IMR-90 (cell line): ENCODE results near the gene ZNF280A. TPM values are rescaled to one million over a fixed set of nuclear protein-coding genes. Genes with fewer than 3 reads are reported as not detected.
"Not testable (repeated sequence)": the region's sequence is repeated elsewhere in the genome, so short reads cannot be mapped to it uniquely, and the experiment has no call there.

Experiments
- ATAC-seq: fragments of 200-7000 bp; cut with Tn5 transposase; 2 replicates; pipeline ENCODE4 v1.9.1; 2020; ENCODE audit warnings: low read depth, mild to moderate bottlenecking, moderate library complexity
- BruUV-seq: library from RNA; stranded (reverse); fragments of 400-500 nt; replicated peaks from 2 replicates; lab custom pipeline; 2021; lab: Mats Ljungman, UMichigan
- CTCF ChIA-PET: fragments of 300-600 bp; formaldehyde crosslinking; extraction: SDS; loops from one replicate; lab custom pipeline; 2021; ENCODE audit warnings: antibody characterized with exemption; lab: Yijun Ruan, JAX
- POLR2A ChIA-PET: fragments of 300-600 bp; sonication (Branson Sonifier 250); formaldehyde crosslinking; loops from one replicate; lab custom pipeline; 2022; ENCODE audit warnings: antibody characterized with exemption; ENCODE audit not compliant: unreplicated experiment; lab: Charles Lee
- DNase-seq: peaks from one replicate; pipeline ENCODE4 v3.0.0; 2013
- H2AFZ ChIP-seq: replicated peaks from 2 replicates; pipeline ENCODE3; 2013; ENCODE audit warnings: low read length, mild to moderate bottlenecking; ENCODE audit not compliant: poor library complexity
- H2AK5ac ChIP-seq: 2 replicates; pipeline ENCODE4 v1.6.1; 2013; ENCODE audit warnings: low read depth, low read length, inconsistent platforms
- H2AK9ac ChIP-seq: replicated peaks from 2 replicates; pipeline ENCODE3; 2013; ENCODE audit warnings: mild to moderate bottlenecking, low read depth, low read length, moderate library complexity; ENCODE audit not compliant: poor library complexity
- H2BK120ac ChIP-seq: 2 replicates; pipeline ENCODE4 v1.6.1; 2013; ENCODE audit warnings: low read depth, low read length, inconsistent platforms
- H2BK15ac ChIP-seq: 3 replicates; pipeline ENCODE4 v1.6.1; 2013; ENCODE audit warnings: low read depth, low read length, inconsistent platforms
- H2BK20ac ChIP-seq: 2 replicates; pipeline ENCODE4 v1.6.1; 2013; ENCODE audit warnings: low read depth, mild to moderate bottlenecking, inconsistent platforms, low read length, moderate library complexity
- H2BK5ac ChIP-seq: 2 replicates; pipeline ENCODE4 v1.6.1; 2013; ENCODE audit warnings: mild to moderate bottlenecking, low read depth, low read length, inconsistent platforms; ENCODE audit not compliant: poor library complexity, severe bottlenecking
- H3K14ac ChIP-seq: replicated peaks from 2 replicates; pipeline ENCODE4 v1.6.1; 2013; ENCODE audit warnings: low read depth, low read length, inconsistent platforms
- H3K18ac ChIP-seq: 2 replicates; pipeline ENCODE4 v1.6.1; 2013; ENCODE audit warnings: low read depth, low read length, control low read depth
- H3K23ac ChIP-seq: 2 replicates; pipeline ENCODE4 v1.6.1; 2013; ENCODE audit warnings: low read depth, low read length, inconsistent platforms
- H3K27ac ChIP-seq: 2 replicates; pipeline ENCODE4 v1.5.1; 2013; ENCODE audit warnings: mild to moderate bottlenecking, control low read depth, low read length; ENCODE audit not compliant: insufficient read depth
- H3K27me3 ChIP-seq: 2 replicates; pipeline ENCODE4 v1.6.1; 2013; ENCODE audit warnings: low read length; ENCODE audit not compliant: control insufficient read depth, insufficient read depth
- H3K36me3 ChIP-seq: 2 replicates; pipeline ENCODE4 v1.6.1; 2013; ENCODE audit warnings: low read length, mixed read lengths; ENCODE audit not compliant: control insufficient read depth, insufficient read depth
- H3K4ac ChIP-seq: 2 replicates; pipeline ENCODE4 v1.6.1; 2013; ENCODE audit warnings: low read depth, low read length, inconsistent platforms
- H3K4me1 ChIP-seq: 2 replicates; pipeline ENCODE4 v1.6.1; 2013; ENCODE audit warnings: low read length, mixed read lengths; ENCODE audit not compliant: control insufficient read depth, insufficient read depth
- H3K4me2 ChIP-seq: 2 replicates; pipeline ENCODE4 v1.6.1; 2013; ENCODE audit warnings: low read depth, mild to moderate bottlenecking, control low read depth, low read length, moderate library complexity
- H3K4me3 ChIP-seq: 2 replicates; pipeline ENCODE4 v1.5.1; 2013; ENCODE audit warnings: low read depth, mild to moderate bottlenecking, control low read depth, low read length, moderate library complexity; ENCODE audit not compliant: insufficient read depth
- H3K56ac ChIP-seq: 2 replicates; pipeline ENCODE4 v1.6.1; 2013; ENCODE audit warnings: low read length, inconsistent platforms; ENCODE audit not compliant: insufficient read depth; ENCODE audit errors: extremely low read depth
- H3K79me1 ChIP-seq, 2 experiments: 2 replicates each; pipeline ENCODE4 v1.6.1; 2013; ENCODE audit warnings: low read length in 2 of 2, inconsistent platforms in 1 of 2, low read depth in 1 of 2
- H3K9ac ChIP-seq: 2 replicates; pipeline ENCODE4 v1.6.1; 2013; ENCODE audit warnings: low read depth, low read length, control low read depth
- H3K9me1 ChIP-seq: 2 replicates; pipeline ENCODE4 v1.6.1; 2013; ENCODE audit warnings: low read length, inconsistent platforms; ENCODE audit not compliant: insufficient read depth
- H3K9me3 ChIP-seq: 2 replicates; pipeline ENCODE4 v1.6.1; 2013; ENCODE audit warnings: low read length; ENCODE audit not compliant: control insufficient read depth, insufficient read depth
- H4K20me1 ChIP-seq: 2 replicates; pipeline ENCODE4 v1.6.1; 2013; ENCODE audit warnings: low read length, inconsistent platforms; ENCODE audit not compliant: insufficient read depth
- H4K5ac ChIP-seq: 2 replicates; pipeline ENCODE4 v1.6.1; 2013; ENCODE audit warnings: mild to moderate bottlenecking, low read depth, low read length, control low read depth
- H4K8ac ChIP-seq, 2 experiments: 2 replicates each; pipeline ENCODE4 v1.6.1; 2013; ENCODE audit warnings: low read depth in 2 of 2, low read length in 2 of 2, control low read depth in 1 of 2, inconsistent platforms in 1 of 2
- H4K91ac ChIP-seq: 2 replicates; pipeline ENCODE4 v1.6.1; 2013; ENCODE audit warnings: low read depth, low read length, inconsistent platforms; ENCODE audit not compliant: insufficient read depth
- MAFK ChIP-seq: IDR thresholded peaks from 2 replicates; pipeline ENCODE4 v1.6.1; 2012; ENCODE audit warnings: low read depth, low read length, improper control_type of control experiment
- MXI1 ChIP-seq: IDR thresholded peaks from 2 replicates; pipeline ENCODE4 v1.6.1; 2012; ENCODE audit warnings: low read depth, mild to moderate bottlenecking, low read length, moderate library complexity, borderline replicate concordance
- POLR2A ChIP-seq: IDR thresholded peaks from 2 replicates; pipeline ENCODE4 v1.6.1; 2012; ENCODE audit warnings: mild to moderate bottlenecking, low read depth, low read length
- RAD21 ChIP-seq: IDR thresholded peaks from 2 replicates; pipeline ENCODE4 v1.6.1; 2012; ENCODE audit warnings: low read length, improper control_type of control experiment
- WGBS, 2 experiments: methylation state at CpG; one replicate each; pipeline versions ENCODE4 v1.1.5 to v1.1.7; 2013; ENCODE audit warnings: missing lambda C conversion rate in 2 of 2; ENCODE audit not compliant: insufficient read length in 1 of 2; ENCODE audit errors: extremely low coverage in 2 of 2; 5-methylcytosine and 5-hydroxymethylcytosine counted together
- dilution Hi-C: fragments of 300-500 bp; cut with HindIII; formaldehyde crosslinking; loops from one replicate; pipeline ENCODE4 v1.14.3; 2018; ENCODE audit warnings: low sequenced_read_pairs; ENCODE audit not compliant: unreplicated experiment
- in situ Hi-C: fragments of 300-500 bp; cut with MboI; formaldehyde crosslinking; loops from 3 replicates; pipeline ENCODE4 v1.14.3; 2019; ENCODE audit warnings: low sequenced_read_pairs, inconsistent platforms, mixed read lengths
- intact Hi-C: fragments of 100-400 bp; cut with micrococcal nuclease; formaldehyde crosslinking; loops from 2 replicates; pipeline ENCODE4 v1.10.0; 2022
- polyA plus RNA-seq, 3 experiments: library from polyadenylated mRNA; depleted of rRNA; stranded (reverse); fragments of >200 nt; gene quantifications; 2 replicates each; pipeline ENCODE4 v1.2.3, GENCODE V29; 2012; ENCODE audit warnings: low replicate concordance in 1 of 3
- total RNA-seq: library from RNA; depleted of rRNA; stranded (reverse); fragments of >200 nt; gene quantifications from 2 replicates; pipeline ENCODE4 v1.2.3, GENCODE V29; 2012
- TF ChIP-seq, protein P1 (sequence below): conservative IDR thresholded peaks from 2 replicates; pipeline ENCODE4 v1.5.1; 2012; ENCODE audit warnings: mild to moderate bottlenecking, low read depth, low read length, improper control_type of control experiment

ZNF280A gene
- total and polyA plus RNA-seq, 2 of the 4 experiments (the other 2 are of a cell fraction): not detected

DNA sequence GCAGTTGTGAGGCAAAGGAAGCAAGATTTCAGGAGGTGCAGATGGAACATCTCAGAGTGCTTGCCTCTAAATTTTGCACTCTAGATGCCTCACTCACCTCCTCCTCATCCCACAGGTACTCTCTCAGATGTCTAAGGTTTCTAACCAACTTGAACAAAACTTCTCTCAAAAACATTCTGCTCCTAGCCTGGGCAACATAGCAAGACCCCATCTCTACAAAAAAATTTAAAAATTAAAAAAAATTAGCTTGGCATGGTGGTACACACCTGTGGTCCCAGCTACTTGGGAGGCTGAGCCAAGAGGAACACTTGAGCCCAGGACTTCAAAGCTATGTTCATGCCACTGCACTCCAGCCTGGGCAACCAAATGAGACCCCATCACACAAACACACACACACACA, 4.2 kb downstream of the ZNF280A start:
- no peaks in the 10 kb centered on the region for H3K79me1 ChIP-seq
- H2BK5ac ChIP-seq: no peak overlapping the region
- no peak overlapping the region for H2BK20ac ChIP-seq
- no peak overlapping the region for H4K8ac ChIP-seq
- H3K27me3 ChIP-seq: peaks cover 5% of the 10 kb centered on the region
- H2BK15ac ChIP-seq: no peak overlapping the region
- H3K4me3 ChIP-seq: no peak overlapping the region
- BruUV-seq: no TSS peak
- H2AFZ ChIP-seq: no peak overlapping the region
- H3K4ac ChIP-seq: no peak overlapping the region
- ChIA-PET CTCF (no interaction called here), POLR2A (no interaction called here)
- H3K4me2 ChIP-seq: no peak overlapping the region
- no peaks in the 10 kb centered on the region for H4K20me1 ChIP-seq
- H3K9me3 ChIP-seq: no peaks in the 10 kb centered on the region
- no peak overlapping the region for H2BK120ac ChIP-seq
- no peak overlapping the region for H4K91ac ChIP-seq
- H2AK9ac ChIP-seq: no peak overlapping the region
- H3K56ac ChIP-seq: no peak overlapping the region
- H3K36me3 ChIP-seq: no peaks in the 10 kb centered on the region
- H3K18ac ChIP-seq: no peak overlapping the region
- no peak overlapping the region for H3K27ac ChIP-seq
- in situ Hi-C loops (no loop called here), dilution Hi-C loops (no loop called here), intact Hi-C loops (no loop called here)
- H4K5ac ChIP-seq: no peak overlapping the region
- ATAC-seq (no peak), DNase-seq (no peak)
- TF ChIP-seq POLR2A (no peak), RAD21 (no peak), MXI1 (no peak), MAFK (no peak)
- TF ChIP-seq, protein P1, sequence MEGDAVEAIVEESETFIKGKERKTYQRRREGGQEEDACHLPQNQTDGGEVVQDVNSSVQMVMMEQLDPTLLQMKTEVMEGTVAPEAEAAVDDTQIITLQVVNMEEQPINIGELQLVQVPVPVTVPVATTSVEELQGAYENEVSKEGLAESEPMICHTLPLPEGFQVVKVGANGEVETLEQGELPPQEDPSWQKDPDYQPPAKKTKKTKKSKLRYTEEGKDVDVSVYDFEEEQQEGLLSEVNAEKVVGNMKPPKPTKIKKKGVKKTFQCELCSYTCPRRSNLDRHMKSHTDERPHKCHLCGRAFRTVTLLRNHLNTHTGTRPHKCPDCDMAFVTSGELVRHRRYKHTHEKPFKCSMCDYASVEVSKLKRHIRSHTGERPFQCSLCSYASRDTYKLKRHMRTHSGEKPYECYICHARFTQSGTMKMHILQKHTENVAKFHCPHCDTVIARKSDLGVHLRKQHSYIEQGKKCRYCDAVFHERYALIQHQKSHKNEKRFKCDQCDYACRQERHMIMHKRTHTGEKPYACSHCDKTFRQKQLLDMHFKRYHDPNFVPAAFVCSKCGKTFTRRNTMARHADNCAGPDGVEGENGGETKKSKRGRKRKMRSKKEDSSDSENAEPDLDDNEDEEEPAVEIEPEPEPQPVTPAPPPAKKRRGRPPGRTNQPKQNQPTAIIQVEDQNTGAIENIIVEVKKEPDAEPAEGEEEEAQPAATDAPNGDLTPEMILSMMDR: no peak
- H3K4me1 ChIP-seq: no peaks in the 10 kb centered on the region
- H3K23ac ChIP-seq: no peak overlapping the region
- H3K9ac ChIP-seq: no peak overlapping the region
- no peak overlapping the region for H2AK5ac ChIP-seq
- H3K9me1 ChIP-seq: no peaks in the 10 kb centered on the region
- H3K14ac ChIP-seq: no peak overlapping the region

- H3K9ac ChIP-seq, H2AFZ ChIP-seq, H3K23ac ChIP-seq, H4K20me1 ChIP-seq, H3K27me3 ChIP-seq, H3K4me1 ChIP-seq, in situ Hi-C loops, ATAC-seq, H3K9me3 ChIP-seq, H3K4me3 ChIP-seq, dilution Hi-C loops, H2BK20ac ChIP-seq, H3K36me3 ChIP-seq, H3K9me1 ChIP-seq, H2BK15ac ChIP-seq, CTCF ChIA-PET, H3K56ac ChIP-seq, H4K8ac ChIP-seq, H3K27ac ChIP-seq, H2BK5ac ChIP-seq, DNase-seq, H3K79me1 ChIP-seq, H2BK120ac ChIP-seq, H2AK5ac ChIP-seq, BruUV-seq, H3K18ac ChIP-seq, H3K4ac ChIP-seq, POLR2A ChIA-PET, H3K14ac ChIP-seq, H4K91ac ChIP-seq, H3K4me2 ChIP-seq, H4K5ac ChIP-seq, H2AK9ac ChIP-seq: not testable (repeated sequence)
- intact Hi-C loops: loop anchor here (5.0 kb wide), 1 partner anchor 53 kb away; no protein-coding TSS in a partner anchor
- 30% methylated on average over 2 of the region's 8 CpGs; no CpG with 5 or more reads in 1 of the 2 experiments for WGBS, 2 experiments
Observed at GRCh38 chr22:22514431-22514830, 5.6 kb downstream of the ZNF280A start.
